Measurements from ENCODE around the gene LMAN1.
A peak's percentile ranks its signal among the peaks of the same experiment; 100 is the strongest.

LMAN1 gene

DNA sequence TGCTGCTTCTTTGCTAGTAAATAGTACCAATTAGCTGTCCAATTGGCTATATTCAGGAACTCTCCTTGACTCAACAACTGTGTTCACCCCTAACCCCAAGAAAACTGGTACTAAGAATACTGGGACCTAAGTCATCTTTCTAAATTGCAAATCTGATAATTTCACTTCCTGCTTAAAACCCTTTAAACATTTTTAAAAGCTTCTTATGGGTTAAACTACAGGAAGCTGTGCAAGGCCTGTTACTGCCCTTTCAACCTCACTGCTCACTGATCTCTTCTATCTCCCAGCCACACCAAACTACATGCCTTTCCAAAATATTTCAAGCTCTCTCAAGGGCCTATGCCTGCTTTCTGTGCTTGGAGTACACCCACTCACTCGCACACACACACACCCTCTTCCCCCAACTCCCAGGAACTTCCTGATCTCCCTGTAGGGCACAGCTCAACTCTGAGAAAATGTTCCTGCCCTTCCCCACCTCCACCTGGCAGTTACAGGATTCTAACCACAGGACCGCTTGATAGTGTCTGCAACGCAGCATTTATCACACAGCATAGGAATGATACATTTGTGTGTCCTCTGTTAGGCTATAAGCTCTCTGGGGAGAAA is 6.7 kb downstream of the LMAN1 start:
- Histone ChIP-seq H3K4me3 (ENCODE audit: low read length, poor library complexity, severe bottlenecking) (peak overlapping the region; percentile 58), H3K9ac (ENCODE audit: low read depth, low read length, poor library complexity, severe bottlenecking) (peak overlapping the region; percentile 38), H3K9me3 (ENCODE audit: insufficient read depth, low read depth, low read length) (no peaks in the 10 kb centered on the region), H4K20me1 (ENCODE audit: insufficient read depth, low read length, poor library complexity, severe bottlenecking) (peaks cover 60% of the 10 kb centered on the region), H3K4me2 (ENCODE audit: low read depth, low read length, poor library complexity, severe bottlenecking) (peak overlapping the region; percentile 87), H3K9me2 (replicated peaks; ENCODE audit: low read depth, low read length) (no peaks in the 10 kb centered on the region), H3K36me3 (ENCODE audit: insufficient read depth, low read length) (peaks cover 55% of the 10 kb centered on the region), H3K4me1 (ENCODE audit: insufficient read depth, low read length, poor library complexity, severe bottlenecking) (peaks cover 56% of the 10 kb centered on the region), H3K79me2 (ENCODE audit: insufficient read depth, low read length) (peaks cover 43% of the 10 kb centered on the region), H3F3A (ENCODE audit: low read depth) (0 out of 2 replicates have a peak, but pooled peaks cover 4% of the 10 kb centered on the region), H3K27me3 (ENCODE audit: insufficient read depth, low read length, poor library complexity, severe bottlenecking) (no peaks in the 10 kb centered on the region), H2AFZ (ENCODE audit: low read length) (no peak overlapping the region)
- no peak for TF ChIP-seq EZH2phosphoT487 (IDR thresholded peaks at IDR 0.05; ENCODE audit: borderline replicate concordance)

DNA sequence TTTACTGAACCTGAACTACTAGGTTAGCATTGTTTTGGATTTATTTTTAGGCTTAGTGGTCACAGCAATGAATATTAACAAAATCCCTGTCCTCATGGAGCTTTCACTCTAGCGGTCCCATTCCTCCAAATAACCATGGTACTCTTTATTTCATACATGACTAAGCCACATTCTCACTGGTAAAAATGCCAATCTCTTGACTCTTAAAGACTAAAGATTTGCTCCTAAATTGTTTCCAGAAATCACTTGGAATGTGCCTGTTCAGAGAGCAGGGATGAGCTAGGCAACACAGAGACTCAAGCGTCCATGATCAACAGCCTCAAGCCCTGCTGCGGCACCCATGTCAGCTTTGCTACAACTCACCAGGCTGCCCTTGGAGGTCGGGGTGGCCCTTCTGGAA is 13.5 kb downstream of the LMAN1 start:
- peaks cover 79% of the 10 kb centered on the region for H3K36me3 ChIP-seq (ENCODE audit: insufficient read depth, low read length)
- H2AFZ ChIP-seq (ENCODE audit: low read length): no peak overlapping the region
- H3K4me3 ChIP-seq (ENCODE audit: low read length, poor library complexity, severe bottlenecking): no peak overlapping the region
- H3K4me2 ChIP-seq (ENCODE audit: low read depth, low read length, poor library complexity, severe bottlenecking): no peak overlapping the region
- peaks cover 36% of the 10 kb centered on the region for H3K79me2 ChIP-seq (ENCODE audit: insufficient read depth, low read length)
- no peak for TF ChIP-seq EZH2phosphoT487 (IDR thresholded peaks at IDR 0.05; ENCODE audit: borderline replicate concordance)
- TF ChIP-seq, protein P1, sequence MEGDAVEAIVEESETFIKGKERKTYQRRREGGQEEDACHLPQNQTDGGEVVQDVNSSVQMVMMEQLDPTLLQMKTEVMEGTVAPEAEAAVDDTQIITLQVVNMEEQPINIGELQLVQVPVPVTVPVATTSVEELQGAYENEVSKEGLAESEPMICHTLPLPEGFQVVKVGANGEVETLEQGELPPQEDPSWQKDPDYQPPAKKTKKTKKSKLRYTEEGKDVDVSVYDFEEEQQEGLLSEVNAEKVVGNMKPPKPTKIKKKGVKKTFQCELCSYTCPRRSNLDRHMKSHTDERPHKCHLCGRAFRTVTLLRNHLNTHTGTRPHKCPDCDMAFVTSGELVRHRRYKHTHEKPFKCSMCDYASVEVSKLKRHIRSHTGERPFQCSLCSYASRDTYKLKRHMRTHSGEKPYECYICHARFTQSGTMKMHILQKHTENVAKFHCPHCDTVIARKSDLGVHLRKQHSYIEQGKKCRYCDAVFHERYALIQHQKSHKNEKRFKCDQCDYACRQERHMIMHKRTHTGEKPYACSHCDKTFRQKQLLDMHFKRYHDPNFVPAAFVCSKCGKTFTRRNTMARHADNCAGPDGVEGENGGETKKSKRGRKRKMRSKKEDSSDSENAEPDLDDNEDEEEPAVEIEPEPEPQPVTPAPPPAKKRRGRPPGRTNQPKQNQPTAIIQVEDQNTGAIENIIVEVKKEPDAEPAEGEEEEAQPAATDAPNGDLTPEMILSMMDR (conservative IDR thresholded peaks at IDR 0.05; ENCODE audit: low read length): no peak
- H3K4me1 ChIP-seq (ENCODE audit: insufficient read depth, low read length, poor library complexity, severe bottlenecking): no peaks in the 10 kb centered on the region
- H3K27me3 ChIP-seq (ENCODE audit: insufficient read depth, low read length, poor library complexity, severe bottlenecking): no peaks in the 10 kb centered on the region
- peaks cover 16% of the 10 kb centered on the region for H4K20me1 ChIP-seq (ENCODE audit: insufficient read depth, low read length, poor library complexity, severe bottlenecking)
- H3K9ac ChIP-seq (ENCODE audit: low read depth, low read length, poor library complexity, severe bottlenecking): no peak overlapping the region
- H3F3A ChIP-seq (ENCODE audit: low read depth): no peaks in the 10 kb centered on the region
- H3K9me2 ChIP-seq (replicated peaks; ENCODE audit: low read depth, low read length): no peaks in the 10 kb centered on the region
- peaks cover 5% of the 10 kb centered on the region; the same call in 1 of the 2 replicates for H3K9me3 ChIP-seq (ENCODE audit: insufficient read depth, low read depth, low read length)

DNA sequence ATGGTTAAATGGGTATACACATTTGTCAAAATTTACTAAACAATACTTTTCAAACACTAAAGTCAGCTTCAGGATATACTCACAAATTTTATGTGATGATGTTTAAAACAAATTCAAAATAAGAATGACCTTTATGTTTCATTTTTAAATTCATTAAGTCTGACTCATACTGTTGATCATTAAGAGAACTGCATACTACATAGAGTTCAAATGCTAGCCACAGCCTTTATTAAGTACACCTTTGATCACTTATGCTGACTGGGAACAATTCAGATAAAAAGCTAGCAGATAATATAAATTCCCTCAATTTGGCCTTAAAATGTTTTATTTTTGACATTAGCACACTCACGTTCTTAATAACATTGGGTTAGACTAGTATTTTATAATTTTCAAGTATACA is 14.1 kb downstream of the LMAN1 start:
- peaks cover 5% of the 10 kb centered on the region; the same call in 1 of the 2 replicates for H3K9me3 ChIP-seq (ENCODE audit: insufficient read depth, low read depth, low read length)
- H3F3A ChIP-seq (ENCODE audit: low read depth): no peaks in the 10 kb centered on the region
- H3K4me3 ChIP-seq (ENCODE audit: low read length, poor library complexity, severe bottlenecking): no peak overlapping the region
- H3K4me2 ChIP-seq (ENCODE audit: low read depth, low read length, poor library complexity, severe bottlenecking): no peak overlapping the region
- H3K4me1 ChIP-seq (ENCODE audit: insufficient read depth, low read length, poor library complexity, severe bottlenecking): no peaks in the 10 kb centered on the region
- no peak overlapping the region for H2AFZ ChIP-seq (ENCODE audit: low read length)
- H3K27me3 ChIP-seq (ENCODE audit: insufficient read depth, low read length, poor library complexity, severe bottlenecking): no peaks in the 10 kb centered on the region
- TF ChIP-seq EZH2phosphoT487 (IDR thresholded peaks at IDR 0.05; ENCODE audit: borderline replicate concordance): no peak
- TF ChIP-seq, protein P1 (conservative IDR thresholded peaks at IDR 0.05; ENCODE audit: low read length): no peak
- no peaks in the 10 kb centered on the region for H3K9me2 ChIP-seq (replicated peaks; ENCODE audit: low read depth, low read length)
- H3K36me3 ChIP-seq (ENCODE audit: insufficient read depth, low read length): peaks cover 85% of the 10 kb centered on the region
- H3K9ac ChIP-seq (ENCODE audit: low read depth, low read length, poor library complexity, severe bottlenecking): no peak overlapping the region
- peaks cover 42% of the 10 kb centered on the region for H3K79me2 ChIP-seq (ENCODE audit: insufficient read depth, low read length)
- H4K20me1 ChIP-seq (ENCODE audit: insufficient read depth, low read length, poor library complexity, severe bottlenecking): peaks cover 16% of the 10 kb centered on the region

DNA sequence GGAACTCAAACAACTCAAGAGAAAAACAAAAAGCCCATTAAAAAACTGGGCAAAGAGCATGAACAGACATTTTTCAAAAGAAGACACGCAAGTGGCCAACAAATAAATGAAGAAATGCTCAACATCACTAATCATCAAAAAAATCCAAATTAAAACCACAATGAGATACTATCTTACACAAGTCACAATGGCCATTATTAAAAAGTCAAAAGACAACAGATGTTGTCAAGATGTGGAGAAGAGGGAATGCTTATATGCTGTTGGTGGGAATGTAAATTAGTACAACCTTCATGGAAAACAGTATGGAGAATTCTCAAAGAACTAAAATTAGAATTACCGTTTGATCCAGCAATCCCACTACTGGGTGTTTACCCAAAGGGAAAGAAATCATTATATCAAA is 15.1 kb downstream of the LMAN1 start:
- H3K36me3 ChIP-seq (ENCODE audit: insufficient read depth, low read length): peaks cover 88% of the 10 kb centered on the region
- H3K27me3 ChIP-seq (ENCODE audit: insufficient read depth, low read length, poor library complexity, severe bottlenecking): no peaks in the 10 kb centered on the region
- H4K20me1 ChIP-seq (ENCODE audit: insufficient read depth, low read length, poor library complexity, severe bottlenecking): peaks cover 16% of the 10 kb centered on the region
- H2AFZ ChIP-seq (ENCODE audit: low read length): no peak overlapping the region
- no peak overlapping the region for H3K9ac ChIP-seq (ENCODE audit: low read depth, low read length, poor library complexity, severe bottlenecking)
- H3K4me2 ChIP-seq (ENCODE audit: low read depth, low read length, poor library complexity, severe bottlenecking): no peak overlapping the region
- no peaks in the 10 kb centered on the region for H3F3A ChIP-seq (ENCODE audit: low read depth)
- H3K9me3 ChIP-seq (ENCODE audit: insufficient read depth, low read depth, low read length): peaks cover 7% of the 10 kb centered on the region; the same call in 1 of the 2 replicates
- no peak for TF ChIP-seq EZH2phosphoT487 (IDR thresholded peaks at IDR 0.05; ENCODE audit: borderline replicate concordance)
- TF ChIP-seq, protein P1 (conservative IDR thresholded peaks at IDR 0.05; ENCODE audit: low read length): no peak
- H3K79me2 ChIP-seq (ENCODE audit: insufficient read depth, low read length): peaks cover 51% of the 10 kb centered on the region
- no peaks in the 10 kb centered on the region for H3K9me2 ChIP-seq (replicated peaks; ENCODE audit: low read depth, low read length)
- H3K4me3 ChIP-seq (ENCODE audit: low read length, poor library complexity, severe bottlenecking): no peak overlapping the region
- no peaks in the 10 kb centered on the region for H3K4me1 ChIP-seq (ENCODE audit: insufficient read depth, low read length, poor library complexity, severe bottlenecking)
